Gastroesophageal sphincter (tissue), 4 donors: ENCODE measurements around the gene CLDN14. TPM values are rescaled to one million over a fixed set of nuclear protein-coding genes. Genes with fewer than 3 reads are reported as not detected.

Experiments
- ATAC-seq: fragments of 150-250 bp; one replicate; pipeline ENCODE4 v1.9.1; 2016; ENCODE audit warnings: mild to moderate bottlenecking, moderate library complexity
- H3K27ac ChIP-seq, 4 donors: fragments of 200-600 bp; sonication (generic) in 3 of 4; 1 replicate in 3 of 4; 2 replicates in 1 of 4; pipeline ENCODE4 v1.5.1; 2016 to 2019
- H3K27me3 ChIP-seq: fragments of 200-600 bp; sonication (generic); one replicate; pipeline ENCODE4 v1.5.1; 2019
- H3K36me3 ChIP-seq, 2 donors: fragments of 200-600 bp; sonication (generic); one replicate each; pipeline ENCODE4 v1.5.1; 2019; ENCODE audit warnings: control low read depth in 1 of 2
- H3K4me1 ChIP-seq, 3 donors: fragments of 200-600 bp; sonication (generic); 1 replicate in 2 of 3; 2 replicates in 1 of 3; pipeline ENCODE4 v1.5.1; 2016 to 2019; ENCODE audit warnings: control low read depth in 2 of 3
- H3K4me3 ChIP-seq, 2 donors: fragments of 200-600 bp; sonication (generic); one replicate each; pipeline ENCODE4 v1.5.1; 2019; ENCODE audit warnings: mild to moderate bottlenecking in 1 of 2, moderate library complexity in 1 of 2
- H3K9me3 ChIP-seq, 3 donors: fragments of 200-600 bp; sonication (generic); one replicate each; pipeline ENCODE4 v1.5.1; 2017 to 2019; ENCODE audit warnings: control low read depth in 2 of 3
- CTCF ChIP-seq, 4 experiments: fragments of 200-600 bp in 2 of 4; fragments of 450-650 bp in 2 of 4; sonication (generic) in 1 of 4; IDR thresholded peaks; one replicate each; pipeline ENCODE4 v1.5.1; 2017 to 2019; ENCODE audit warnings: antibody characterized with exemption in 4 of 4, mild to moderate bottlenecking in 2 of 4, moderate library complexity in 2 of 4
- EP300 ChIP-seq: sonication (generic); formaldehyde crosslinking; IDR thresholded peaks from one replicate; pipeline ENCODE4 v1.6.1; 2017; ENCODE audit warnings: antibody characterized with exemption, mild to moderate bottlenecking
- POLR2A ChIP-seq, 2 donors: fragments of 450-650 bp; IDR thresholded peaks; one replicate each; pipeline ENCODE4 v1.6.1; 2017; ENCODE audit warnings: antibody characterized with exemption in 2 of 2, mild to moderate bottlenecking in 2 of 2, moderate library complexity in 1 of 2
- POLR2AphosphoS5 ChIP-seq: sonication (generic); formaldehyde crosslinking; IDR thresholded peaks from one replicate; pipeline ENCODE4 v1.6.1; 2017; ENCODE audit warnings: antibody characterized with exemption
- WGBS, 2 donors: methylation state at CpG; one replicate each; pipeline ENCODE4 v1.1.5; 2018; ENCODE audit warnings: low coverage in 1 of 2; 5-methylcytosine and 5-hydroxymethylcytosine counted together
- total RNA-seq, 4 donors: library from RNA; depleted of rRNA; stranded (reverse); fragments of >200 nt; gene quantifications; one replicate each; pipeline ENCODE4 v1.1.0, GENCODE V29; 2016

Gene CLDN14
- total RNA-seq, 4 donors from 2014 or later: 0.15 TPM; not detected in 3

DNA sequence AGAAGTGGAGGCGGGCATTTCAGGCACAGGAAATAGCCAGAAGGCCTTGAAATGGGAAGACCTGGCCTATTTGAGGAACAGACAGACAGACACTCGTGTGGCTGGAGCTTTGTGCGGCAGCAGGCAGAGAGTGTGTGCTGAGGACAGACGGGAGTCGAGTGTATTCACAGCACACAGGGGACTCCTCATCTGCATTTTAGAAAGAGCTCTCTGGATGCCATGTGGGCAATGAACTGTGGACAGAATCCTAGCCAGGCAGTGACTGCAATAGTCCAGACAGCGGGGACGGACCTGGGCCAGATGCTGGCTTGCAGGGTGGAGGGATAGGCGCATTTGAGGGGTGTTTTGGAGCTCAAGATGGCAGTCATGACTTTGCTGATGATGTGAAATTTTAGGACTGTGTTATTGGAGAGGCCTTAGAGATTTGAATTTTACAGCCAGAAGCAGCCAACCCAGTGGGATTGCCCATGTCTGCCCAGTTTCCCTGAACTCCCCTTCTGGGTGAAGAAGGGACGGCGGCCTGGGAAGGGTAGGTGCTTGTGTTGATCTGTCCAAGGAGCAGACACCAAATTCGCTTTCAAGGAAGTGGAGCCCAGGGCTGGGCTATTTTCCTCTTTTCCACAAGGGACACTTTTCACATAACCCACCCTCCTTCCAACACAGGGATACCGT lies 51.0 kb downstream of the CLDN14 start:
- Histone ChIP-seq H3K9me3 (no peaks in the 10 kb centered on the region), H3K27me3 (no peaks in the 10 kb centered on the region), H3K4me3 (no peak overlapping the region), H3K36me3 (no peaks in the 10 kb centered on the region), H3K27ac (peak overlapping the region in 2 of 4 donors; percentile 51 to 75), H3K4me1 (no peaks in the 10 kb centered on the region)
- no peak for TF ChIP-seq POLR2AphosphoS5
- TF ChIP-seq POLR2A (IDR thresholded peaks at IDR 0.05): no peak
- TF ChIP-seq EP300: no peak
- TF ChIP-seq CTCF (IDR thresholded peaks at IDR 0.05): no peak
- 83 to 86% methylated on average over 6 to 7 of the region's 12 CpGs for WGBS, 2 donors
- no peak for ATAC-seq

DNA sequence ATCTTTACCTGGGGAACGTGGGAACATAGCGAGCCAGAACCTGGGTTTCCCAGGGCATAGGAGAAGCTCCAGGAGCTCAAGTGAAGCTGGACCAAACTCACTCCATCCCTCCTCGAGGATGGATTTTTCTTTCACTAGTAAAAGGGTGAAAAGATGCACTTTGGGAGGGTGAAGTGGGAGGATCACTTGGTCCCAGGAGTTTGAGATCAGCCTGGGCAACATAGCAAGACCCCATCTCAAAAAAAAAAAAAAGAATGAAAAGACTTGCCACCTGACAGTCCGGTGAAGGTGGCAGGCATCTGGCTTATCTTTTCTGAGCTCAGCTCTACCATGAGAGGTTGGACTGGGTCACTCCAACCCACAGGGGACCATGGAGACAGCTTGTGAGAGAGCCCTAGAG lies 52.4 kb downstream of the CLDN14 start:
- no peak overlapping the region for H3K4me3 ChIP-seq
- H3K27me3 ChIP-seq: no peaks in the 10 kb centered on the region
- no peak overlapping the region for H3K27ac ChIP-seq
- H3K36me3 ChIP-seq: no peaks in the 10 kb centered on the region
- 100% methylated on average over 4 of the region's 4 CpGs; no CpG with 5 or more reads in 1 of the 2 donors for WGBS, 2 donors
- TF ChIP-seq POLR2A (IDR thresholded peaks at IDR 0.05) (no peak), POLR2AphosphoS5 (no peak), EP300 (no peak), CTCF (IDR thresholded peaks at IDR 0.05) (no peak)
- no peaks in the 10 kb centered on the region for H3K9me3 ChIP-seq
- no peaks in the 10 kb centered on the region for H3K4me1 ChIP-seq
- no peak for ATAC-seq

DNA sequence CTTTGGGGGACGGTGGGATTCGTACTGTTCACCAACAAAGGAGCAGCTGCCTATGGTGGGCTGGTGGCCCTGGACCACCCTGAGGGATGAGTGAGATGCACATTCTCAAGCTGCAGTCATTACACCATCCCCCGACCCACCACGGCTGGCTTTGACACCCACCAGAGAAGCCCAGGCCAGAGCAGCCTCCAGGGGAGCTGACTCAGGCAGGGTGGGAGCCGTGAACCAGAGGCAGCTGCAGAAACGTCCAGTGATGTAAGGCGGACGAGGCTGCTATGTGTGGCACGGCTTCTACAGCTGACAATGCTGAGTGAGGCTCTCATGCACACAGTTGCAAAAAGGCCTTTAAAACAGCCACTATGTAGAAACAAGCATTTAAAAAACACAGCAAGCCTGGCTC lies 54.6 kb downstream of the CLDN14 start:
- no peaks in the 10 kb centered on the region for H3K4me1 ChIP-seq
- H3K27ac ChIP-seq: no peak overlapping the region
- H3K4me3 ChIP-seq: no peak overlapping the region
- WGBS, 2 donors: 100% methylated on average over 2 of the region's 9 CpGs; no CpG with 5 or more reads in 1 of the 2 donors
- ATAC-seq: no peak
- TF ChIP-seq EP300 (no peak), POLR2A (IDR thresholded peaks at IDR 0.05) (no peak), POLR2AphosphoS5 (no peak), CTCF (IDR thresholded peaks at IDR 0.05) (no peak)
- H3K27me3 ChIP-seq: no peaks in the 10 kb centered on the region
- H3K36me3 ChIP-seq: no peaks in the 10 kb centered on the region
- no peaks in the 10 kb centered on the region for H3K9me3 ChIP-seq

GRCh38 chr21:36424592-36424991 lies 55.3 kb downstream of the CLDN14 start:
- no peak for ATAC-seq
- Histone ChIP-seq H3K4me1 (peaks cover 0 to 7% (median 0%) of the 10 kb centered on the region in 3 donors), H3K27ac (no peak overlapping the region), H3K4me3 (no peak overlapping the region), H3K9me3 (no peaks in the 10 kb centered on the region), H3K27me3 (no peaks in the 10 kb centered on the region), H3K36me3 (no peaks in the 10 kb centered on the region)
- no peak for TF ChIP-seq EP300
- TF ChIP-seq CTCF (IDR thresholded peaks at IDR 0.05): no peak
- TF ChIP-seq POLR2AphosphoS5: no peak
- TF ChIP-seq POLR2A (IDR thresholded peaks at IDR 0.05): no peak
- 80 to 100% methylated on average over 1 of the region's 8 CpGs for whole genome bisulfite sequencing, 2 donors

DNA sequence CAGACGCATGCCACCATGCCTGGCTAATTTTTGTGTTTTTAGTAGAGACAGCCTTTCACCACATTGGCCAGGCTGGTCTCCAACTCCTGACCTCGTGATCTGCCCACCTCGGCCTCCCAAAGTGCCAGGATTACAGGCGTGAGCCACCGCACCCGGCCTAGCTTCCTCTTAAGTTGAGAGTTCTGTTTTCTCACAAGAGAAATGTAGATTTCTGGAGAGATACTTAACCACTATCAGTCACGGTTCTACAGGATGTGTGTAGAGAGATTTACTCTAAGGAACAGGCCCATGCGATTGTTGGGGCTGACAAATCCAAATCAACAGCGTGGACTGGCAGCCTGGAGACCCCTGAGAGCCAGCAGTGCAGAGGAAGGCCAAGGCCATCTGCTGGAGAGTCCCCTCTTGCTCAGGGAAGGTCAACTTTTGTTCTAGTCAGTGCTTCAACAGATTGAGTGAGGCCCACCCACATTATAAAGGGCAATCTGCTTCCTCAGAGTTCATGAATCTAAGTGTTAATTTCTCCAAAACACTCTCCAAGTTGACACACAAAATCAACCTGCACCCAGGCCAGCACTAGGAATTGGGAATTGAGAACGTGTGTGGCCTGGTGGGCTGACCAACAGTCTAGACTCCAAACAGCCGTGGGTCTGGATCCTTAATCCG lies 56.0 kb downstream of the CLDN14 start:
- 92 to 98% methylated on average over 9 to 11 of the region's 12 CpGs for WGBS, 2 donors
- no peak overlapping the region for H3K4me3 ChIP-seq
- peaks cover 0 to 7% (median 0%) of the 10 kb centered on the region in 3 donors for H3K4me1 ChIP-seq

More for the DNA sequence above, 56.0 kb downstream of the CLDN14 start:
- ATAC-seq: no peak
- no peak for TF ChIP-seq POLR2AphosphoS5
- no peak for TF ChIP-seq POLR2A (IDR thresholded peaks at IDR 0.05)
- Histone ChIP-seq H3K27me3 (no peaks in the 10 kb centered on the region), H3K36me3 (no peaks in the 10 kb centered on the region), H3K27ac (no peak overlapping the region), H3K9me3 (no peaks in the 10 kb centered on the region)
